ENCODE results near the gene RANGAP1. TPM values are rescaled to one million over a fixed set of nuclear protein-coding genes. Genes with fewer than 3 reads are reported as not detected.

The RANGAP1 gene
- total RNA-seq, 4 donors from 2014 or later = 119 to 150 (median 121) TPM

- no peak for DNase-seq (ENCODE audit: low spot score in 2 of 2)
- intact Hi-C loops (cut with DNase I; ENCODE audit: low total_unique reads) = no loop called here
- WGBS, 2 donors = 64 to 76% methylated on average over 8 of the region's 8 CpGs
- TF ChIP-seq CTCF (IDR thresholded peaks at IDR 0.05) (no peak), POLR2A (IDR thresholded peaks at IDR 0.05) (no peak)
- no peak overlapping the region for H3K4me3 ChIP-seq (ENCODE audit: low read depth, poor library complexity, severe bottlenecking)
Measured at GRCh38 chr22:41290262-41291221, 4.6 kb upstream of the RANGAP1 start.

GRCh38 chr22:41289671-41290070, 3.7 kb upstream of the RANGAP1 start:
- WGBS, 2 donors = 96 to 100% methylated on average over 1 of the region's 1 CpG
- intact Hi-C loops (cut with DNase I; ENCODE audit: low total_unique reads) = no loop called here

GRCh38 chr22:41288245-41288946, 2.4 kb upstream of the RANGAP1 start:
- WGBS, 2 donors = 44 to 49% methylated on average over 9 of the region's 9 CpGs
- intact Hi-C loops (cut with DNase I; ENCODE audit: low total_unique reads) = no loop called here
- TF ChIP-seq CTCF (IDR thresholded peaks at IDR 0.05) = no peak
- TF ChIP-seq POLR2A (IDR thresholded peaks at IDR 0.05) = no peak
- DNase-seq (ENCODE audit: low spot score in 2 of 2) = no peak
- H3K4me3 ChIP-seq (ENCODE audit: low read depth, poor library complexity, severe bottlenecking) = no peak overlapping the region

More at GRCh38 chr22:41289671-41290070, 3.7 kb upstream of the RANGAP1 start:
- TF ChIP-seq CTCF (IDR thresholded peaks at IDR 0.05) (no peak), POLR2A (IDR thresholded peaks at IDR 0.05) (no peak)
- no peak for DNase-seq (ENCODE audit: low spot score in 2 of 2)
- no peak overlapping the region for H3K4me3 ChIP-seq (ENCODE audit: low read depth, poor library complexity, severe bottlenecking)

GRCh38 chr22:41286639-41287091, 678 bp upstream of the RANGAP1 start:
- no peak overlapping the region for H3K4me3 ChIP-seq (ENCODE audit: low read depth, poor library complexity, severe bottlenecking)
- intact Hi-C loops (cut with DNase I; ENCODE audit: low total_unique reads) = no loop called here
- WGBS, 2 donors = 3% methylated on average over 15 of the region's 15 CpGs
- peak in 1 of 2 donors; percentile 30 for DNase-seq (ENCODE audit: low spot score in 2 of 2)
- no peak for TF ChIP-seq CTCF (IDR thresholded peaks at IDR 0.05)
- no peak for TF ChIP-seq POLR2A (IDR thresholded peaks at IDR 0.05)

- H3K4me3 ChIP-seq (ENCODE audit: low read depth, poor library complexity, severe bottlenecking) = peak overlapping the region; percentile 92
- intact Hi-C loops (cut with DNase I; ENCODE audit: low total_unique reads) = no loop called here
- 0 to 1% methylated on average over 20 to 22 of the region's 30 CpGs for WGBS, 2 donors
- peak; percentile 56 to 91 for DNase-seq (ENCODE audit: low spot score in 2 of 2)
- no peak for TF ChIP-seq POLR2A (IDR thresholded peaks at IDR 0.05)
- TF ChIP-seq CTCF (IDR thresholded peaks at IDR 0.05) = no peak
Measured at GRCh38 chr22:41285441-41285819, 557 bp downstream of the RANGAP1 start.

Measured in lower leg skin (tissue), 4 donors.